Heart left ventricle (tissue), 13 donors: ENCODE data around the gene DDA1.

Source experiments
- POLR2A ChIP-seq, 2 donors: fragments of 450-650 bp; IDR thresholded peaks; one replicate each; pipeline ENCODE4 v1.6.1; 2017; ENCODE audit warnings: antibody characterized with exemption in 2 of 2, mild to moderate bottlenecking in 2 of 2, moderate library complexity in 2 of 2
- TF ChIP-seq, protein P1 (sequence below), 12 donors: fragments of 200-600 bp; sonication (generic) in 4 of 12; IDR thresholded peaks; one replicate each; pipeline versions ENCODE4 v1.5.0 to v1.8.0; 2018 to 2022; ENCODE audit warnings: antibody characterized with exemption in 12 of 12, mild to moderate bottlenecking in 5 of 12
- donor health status: ischemic (EF 13 %, LVEDD 7.1; RV severe dilation, severe dysfunction).
- donor health status: DM: no; HTN: yes; CAD: no.
- donor health status: DM: no; HTN: no; CAD: no.
- donor health status: ischemic (EF 25% LVEDD 6.9; RV normal size, moderate dysfunction).
- donor health status: ischemic (EF 25% LVEDD 5.7; RV mildly dilated, moderate dysfunction).
- donor health status: ischemic (EF 35%, LVEDD 5.7; RV mildly dilated, moderate dysfunction).
- donor health status: nonischemic (EF 11% LVEDD 7.7; RV severe dilation, severe dysfunction).
- donor health status: DM: yes; HTN: yes; CAD: no.
- donor health status: PGD.
- donor health status: ischemic (EF 29% LVEDD 5.4; RV normal size, mild dysfunction).
- donor health status: nonischemic (EF 23%, LVEDD 6.1; RV moderate dilation, normal function).

DNA sequence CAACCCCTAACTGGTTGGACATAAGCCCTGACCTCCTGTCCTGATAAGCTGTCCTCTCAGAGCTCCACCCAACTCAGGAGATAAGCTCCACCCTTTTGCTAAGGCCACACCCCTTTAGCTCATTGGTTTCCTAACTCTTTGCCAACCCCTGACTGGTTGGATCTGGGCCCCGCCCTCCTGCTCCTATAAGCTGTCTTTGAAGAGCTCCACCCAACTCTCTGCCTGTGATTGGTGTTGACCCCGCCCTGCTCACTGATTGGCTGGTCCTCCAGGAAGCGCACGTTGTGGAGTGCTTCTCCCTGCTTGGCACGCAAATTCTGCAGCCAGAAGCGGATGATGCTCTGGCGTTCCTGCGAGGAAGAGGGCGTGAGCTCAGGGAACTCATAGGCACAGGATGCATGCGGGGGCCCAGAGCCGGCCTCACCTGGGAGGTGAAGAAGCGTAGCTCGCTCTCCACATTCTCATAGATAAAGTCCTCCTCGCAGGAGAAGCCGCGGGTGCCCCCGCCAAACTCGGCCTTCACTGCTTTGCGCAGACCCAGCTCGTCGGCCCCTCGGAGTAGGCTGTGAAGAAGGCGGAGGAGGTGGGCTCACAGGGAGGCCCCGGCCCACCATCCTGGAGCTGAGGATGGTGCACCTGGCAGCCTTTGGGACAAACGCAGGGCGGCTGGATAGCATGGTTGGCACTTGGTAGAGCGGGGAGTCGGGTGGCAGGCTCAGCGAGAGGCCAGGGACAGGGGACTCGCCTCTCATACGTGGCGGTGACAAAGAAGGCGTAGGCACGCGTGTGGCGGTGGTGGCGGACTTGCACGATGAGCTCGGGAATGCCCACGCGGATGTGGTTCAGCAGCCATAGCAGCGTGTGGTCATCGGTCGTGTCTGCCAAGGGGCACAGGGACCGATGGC lies 23.6 kb downstream of the DDA1 start:
- TF ChIP-seq, protein P1, sequence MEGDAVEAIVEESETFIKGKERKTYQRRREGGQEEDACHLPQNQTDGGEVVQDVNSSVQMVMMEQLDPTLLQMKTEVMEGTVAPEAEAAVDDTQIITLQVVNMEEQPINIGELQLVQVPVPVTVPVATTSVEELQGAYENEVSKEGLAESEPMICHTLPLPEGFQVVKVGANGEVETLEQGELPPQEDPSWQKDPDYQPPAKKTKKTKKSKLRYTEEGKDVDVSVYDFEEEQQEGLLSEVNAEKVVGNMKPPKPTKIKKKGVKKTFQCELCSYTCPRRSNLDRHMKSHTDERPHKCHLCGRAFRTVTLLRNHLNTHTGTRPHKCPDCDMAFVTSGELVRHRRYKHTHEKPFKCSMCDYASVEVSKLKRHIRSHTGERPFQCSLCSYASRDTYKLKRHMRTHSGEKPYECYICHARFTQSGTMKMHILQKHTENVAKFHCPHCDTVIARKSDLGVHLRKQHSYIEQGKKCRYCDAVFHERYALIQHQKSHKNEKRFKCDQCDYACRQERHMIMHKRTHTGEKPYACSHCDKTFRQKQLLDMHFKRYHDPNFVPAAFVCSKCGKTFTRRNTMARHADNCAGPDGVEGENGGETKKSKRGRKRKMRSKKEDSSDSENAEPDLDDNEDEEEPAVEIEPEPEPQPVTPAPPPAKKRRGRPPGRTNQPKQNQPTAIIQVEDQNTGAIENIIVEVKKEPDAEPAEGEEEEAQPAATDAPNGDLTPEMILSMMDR (IDR thresholded peaks at IDR 0.05), result no peak
- no peak for TF ChIP-seq POLR2A (IDR thresholded peaks at IDR 0.05)
